Activated CD4-positive, alpha-beta T cell treated with anti-CD3 and anti-CD28 coated beads, Interleukin-10, Interleukin-2, amounts not matched to agents 100 ng/mL and 50 ng/mL, durations not matched to agents 16 hours and 8 hours (primary cell): Measurements from ENCODE around the gene TUBD1.

Experiments used
- DNase-seq: peaks from one replicate; pipeline ENCODE4 v3.0.0-alpha.2; 2020

TUBD1 gene

DNA sequence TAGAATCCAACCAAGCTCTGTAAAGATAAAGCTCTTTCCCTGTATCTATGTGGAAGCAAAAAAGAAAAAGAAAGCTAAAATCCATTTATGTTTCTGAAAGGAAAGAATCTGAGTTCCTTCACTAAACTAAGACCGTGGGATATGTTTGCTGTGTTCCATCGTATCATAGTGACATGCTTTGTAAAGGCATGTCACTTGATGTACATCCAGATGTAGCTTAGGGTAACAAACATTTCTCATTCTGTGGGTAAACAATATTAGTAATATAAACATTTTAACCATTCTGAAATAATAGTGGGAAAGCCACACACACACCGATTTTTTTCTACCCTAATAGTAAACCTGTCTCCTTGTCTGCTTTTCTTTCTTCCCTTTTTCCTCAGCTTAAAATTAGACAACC is 78.1 kb downstream of the TUBD1 start:
- DNase-seq = no peak

DNA sequence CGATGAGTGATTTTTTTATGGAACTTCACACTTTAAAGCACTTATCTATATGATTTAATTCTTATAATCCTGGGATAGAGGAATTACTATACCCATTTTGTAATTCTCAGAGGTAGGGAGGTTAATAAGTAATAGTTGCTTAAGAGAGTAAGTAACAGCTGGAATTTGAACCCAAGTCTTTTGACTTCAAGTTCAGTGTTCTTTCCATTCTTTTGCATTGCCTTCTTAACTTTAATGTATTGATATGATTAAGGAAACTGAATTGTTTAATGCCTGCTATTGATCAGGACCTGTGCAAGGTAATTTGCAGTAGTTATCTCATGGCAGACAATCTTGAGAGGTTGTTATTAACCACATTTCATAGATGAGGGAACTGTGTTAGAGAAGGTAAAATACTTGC is 78.5 kb downstream of the TUBD1 start:
- no peak for DNase-seq

DNA sequence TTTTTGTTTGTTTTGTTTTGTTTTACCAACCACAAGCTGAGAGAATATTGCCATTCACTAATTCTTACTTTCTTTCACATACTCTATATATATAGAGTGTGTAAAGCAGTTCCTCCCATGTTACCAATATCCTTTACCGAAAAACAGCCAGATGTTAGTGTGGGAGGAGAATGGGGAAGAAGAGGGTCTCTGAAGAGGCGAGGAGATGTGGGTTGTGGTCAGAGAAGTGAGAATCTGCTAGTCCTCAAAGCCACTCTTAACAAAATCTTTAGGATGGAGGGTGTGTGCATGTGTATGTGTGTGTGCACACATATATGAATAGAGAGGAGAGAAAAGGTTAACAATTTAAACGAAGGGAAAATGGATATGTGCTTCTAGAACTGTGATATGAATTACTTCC is 80.6 kb downstream of the TUBD1 start:
- DNase-seq = no peak

DNA sequence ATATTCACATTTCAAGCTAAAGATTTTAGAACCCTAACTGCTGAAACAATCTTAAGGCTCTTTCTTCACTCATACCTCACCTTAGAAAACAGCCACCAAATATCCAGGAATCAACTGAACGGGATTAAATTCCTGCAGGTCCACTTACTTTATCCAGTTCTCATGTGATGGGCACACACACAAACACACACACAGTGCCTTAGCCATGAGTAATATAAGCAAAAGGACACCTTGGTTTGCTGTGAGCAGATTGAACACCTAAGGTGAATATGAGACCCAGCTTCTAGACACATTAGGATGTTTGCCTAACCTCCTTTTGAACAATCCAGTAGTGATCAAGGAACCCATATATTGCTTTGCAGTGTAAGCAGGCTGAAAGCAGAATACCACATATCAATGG is 81.5 kb downstream of the TUBD1 start:
- no peak for DNase-seq

DNA sequence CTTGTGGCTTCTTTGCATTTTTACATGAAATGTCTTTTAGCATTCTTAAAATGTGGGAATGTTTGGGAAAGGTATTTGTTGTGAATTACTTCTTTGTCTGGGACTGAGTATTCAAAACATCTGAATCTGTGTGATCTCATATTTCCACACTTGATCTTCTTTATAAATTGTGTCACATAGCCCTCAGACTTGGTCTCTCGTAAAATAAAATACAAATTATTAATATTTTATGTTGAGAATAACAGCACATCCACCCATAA is 81.9 kb downstream of the TUBD1 start:
- no peak for DNase-seq
